HL-60 (cell line): ENCODE measurements around the gene TMEM63B.
"Not testable (repeated sequence)": the region's sequence is repeated elsewhere in the genome, so short reads cannot be mapped to it uniquely, and the experiment has no call there.

Experiments
- DNase-seq, 2 experiments: peaks; one replicate each; pipeline ENCODE4 v3.0.0-alpha.2; 2010 to 2020; ENCODE audit warnings: low read depth in 1 of 2, low spot score in 1 of 2
- H3K27ac ChIP-seq: fragments of 250-450 bp; sonication (Bioruptor Pico); replicated peaks from 2 replicates; pipeline ENCODE4 v1.5.1; 2020; ENCODE audit warnings: mild to moderate bottlenecking, moderate library complexity
- H3K27me3 ChIP-seq: fragments of 250-450 bp; sonication (Bioruptor Pico); 2 replicates; pipeline ENCODE4 v1.5.1; 2021; ENCODE audit warnings: mild to moderate bottlenecking, moderate library complexity; ENCODE audit not compliant: insufficient read depth, poor library complexity, severe bottlenecking
- H3K4me3 ChIP-seq: replicated peaks from 2 replicates; pipeline ENCODE4 v1.5.1; 2011; ENCODE audit warnings: mild to moderate bottlenecking, control low read depth, low read length; ENCODE audit not compliant: insufficient read depth
- GABPA ChIP-seq: IDR thresholded peaks from 2 replicates; pipeline ENCODE4 v1.6.1; 2012; ENCODE audit warnings: low read depth
- POLR2AphosphoS5 ChIP-seq: IDR thresholded peaks from 2 replicates; pipeline ENCODE4 v1.6.1; 2012; ENCODE audit warnings: low read depth
- SPI1 ChIP-seq: IDR thresholded peaks from 2 replicates; pipeline ENCODE4 v1.6.1; 2012; ENCODE audit warnings: low read depth, mild to moderate bottlenecking, borderline replicate concordance
- TF ChIP-seq, protein P1 (sequence below): IDR thresholded peaks from one replicate; pipeline ENCODE4 v1.5.1; 2011; ENCODE audit warnings: low read length, control low read depth, inconsistent platforms; ENCODE audit not compliant: insufficient read depth
- TF ChIP-seq, protein P2 (sequence below): IDR thresholded peaks from 2 replicates; pipeline ENCODE4 v1.6.1; 2012; ENCODE audit warnings: low read depth; ENCODE audit not compliant: insufficient replicate concordance

Gene TMEM63B

DNA sequence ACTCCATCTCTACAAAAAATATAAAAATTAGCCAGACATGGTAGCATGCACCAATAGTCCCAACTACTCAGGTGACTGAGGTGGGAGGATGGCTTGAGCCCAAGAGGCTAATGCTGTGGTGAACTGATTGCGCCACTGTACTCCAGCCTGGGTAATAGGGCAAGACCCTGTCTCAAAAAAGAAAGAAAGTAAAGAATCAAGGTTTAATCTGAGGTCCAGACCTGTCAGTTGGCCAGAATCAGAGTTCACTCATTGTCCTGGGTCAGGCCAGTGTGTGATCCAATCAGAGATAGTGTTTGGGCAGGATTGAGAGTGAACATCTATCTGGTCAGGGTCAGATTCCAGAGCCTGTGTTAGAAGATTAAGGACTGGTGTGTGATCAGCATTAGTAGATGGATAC lies 15.5 kb downstream of the TMEM63B start:
- no peak overlapping the region for H3K27ac ChIP-seq
- no peaks in the 10 kb centered on the region for H3K27me3 ChIP-seq
- TF ChIP-seq GABPA (no peak), SPI1 (no peak), POLR2AphosphoS5 (no peak)
- TF ChIP-seq, protein P1, sequence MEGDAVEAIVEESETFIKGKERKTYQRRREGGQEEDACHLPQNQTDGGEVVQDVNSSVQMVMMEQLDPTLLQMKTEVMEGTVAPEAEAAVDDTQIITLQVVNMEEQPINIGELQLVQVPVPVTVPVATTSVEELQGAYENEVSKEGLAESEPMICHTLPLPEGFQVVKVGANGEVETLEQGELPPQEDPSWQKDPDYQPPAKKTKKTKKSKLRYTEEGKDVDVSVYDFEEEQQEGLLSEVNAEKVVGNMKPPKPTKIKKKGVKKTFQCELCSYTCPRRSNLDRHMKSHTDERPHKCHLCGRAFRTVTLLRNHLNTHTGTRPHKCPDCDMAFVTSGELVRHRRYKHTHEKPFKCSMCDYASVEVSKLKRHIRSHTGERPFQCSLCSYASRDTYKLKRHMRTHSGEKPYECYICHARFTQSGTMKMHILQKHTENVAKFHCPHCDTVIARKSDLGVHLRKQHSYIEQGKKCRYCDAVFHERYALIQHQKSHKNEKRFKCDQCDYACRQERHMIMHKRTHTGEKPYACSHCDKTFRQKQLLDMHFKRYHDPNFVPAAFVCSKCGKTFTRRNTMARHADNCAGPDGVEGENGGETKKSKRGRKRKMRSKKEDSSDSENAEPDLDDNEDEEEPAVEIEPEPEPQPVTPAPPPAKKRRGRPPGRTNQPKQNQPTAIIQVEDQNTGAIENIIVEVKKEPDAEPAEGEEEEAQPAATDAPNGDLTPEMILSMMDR: no peak
- TF ChIP-seq, protein P2, sequence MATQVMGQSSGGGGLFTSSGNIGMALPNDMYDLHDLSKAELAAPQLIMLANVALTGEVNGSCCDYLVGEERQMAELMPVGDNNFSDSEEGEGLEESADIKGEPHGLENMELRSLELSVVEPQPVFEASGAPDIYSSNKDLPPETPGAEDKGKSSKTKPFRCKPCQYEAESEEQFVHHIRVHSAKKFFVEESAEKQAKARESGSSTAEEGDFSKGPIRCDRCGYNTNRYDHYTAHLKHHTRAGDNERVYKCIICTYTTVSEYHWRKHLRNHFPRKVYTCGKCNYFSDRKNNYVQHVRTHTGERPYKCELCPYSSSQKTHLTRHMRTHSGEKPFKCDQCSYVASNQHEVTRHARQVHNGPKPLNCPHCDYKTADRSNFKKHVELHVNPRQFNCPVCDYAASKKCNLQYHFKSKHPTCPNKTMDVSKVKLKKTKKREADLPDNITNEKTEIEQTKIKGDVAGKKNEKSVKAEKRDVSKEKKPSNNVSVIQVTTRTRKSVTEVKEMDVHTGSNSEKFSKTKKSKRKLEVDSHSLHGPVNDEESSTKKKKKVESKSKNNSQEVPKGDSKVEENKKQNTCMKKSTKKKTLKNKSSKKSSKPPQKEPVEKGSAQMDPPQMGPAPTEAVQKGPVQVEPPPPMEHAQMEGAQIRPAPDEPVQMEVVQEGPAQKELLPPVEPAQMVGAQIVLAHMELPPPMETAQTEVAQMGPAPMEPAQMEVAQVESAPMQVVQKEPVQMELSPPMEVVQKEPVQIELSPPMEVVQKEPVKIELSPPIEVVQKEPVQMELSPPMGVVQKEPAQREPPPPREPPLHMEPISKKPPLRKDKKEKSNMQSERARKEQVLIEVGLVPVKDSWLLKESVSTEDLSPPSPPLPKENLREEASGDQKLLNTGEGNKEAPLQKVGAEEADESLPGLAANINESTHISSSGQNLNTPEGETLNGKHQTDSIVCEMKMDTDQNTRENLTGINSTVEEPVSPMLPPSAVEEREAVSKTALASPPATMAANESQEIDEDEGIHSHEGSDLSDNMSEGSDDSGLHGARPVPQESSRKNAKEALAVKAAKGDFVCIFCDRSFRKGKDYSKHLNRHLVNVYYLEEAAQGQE: no peak
- H3K4me3 ChIP-seq: no peak overlapping the region
- DNase-seq: no peak

DNA sequence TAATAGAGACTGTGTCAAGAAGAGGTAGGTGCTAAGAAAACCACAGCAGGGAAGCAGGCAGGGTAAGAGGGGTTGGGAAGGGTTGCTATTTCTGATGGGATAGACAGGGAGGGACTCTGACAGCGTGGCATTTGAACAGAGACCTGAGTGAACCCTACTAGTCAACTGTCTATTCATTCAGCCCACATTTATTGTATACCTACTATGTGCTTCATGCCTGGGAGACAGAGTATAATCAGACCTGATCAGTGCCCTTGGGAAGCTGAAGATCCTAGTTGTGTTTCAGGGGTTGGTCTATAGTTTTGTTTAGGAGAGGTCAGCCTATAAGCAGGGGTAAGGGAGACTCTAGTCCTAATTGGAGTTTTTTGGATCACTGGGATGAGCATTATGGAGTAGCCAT lies 16.4 kb downstream of the TMEM63B start:
- DNase-seq: no peak
- no peaks in the 10 kb centered on the region for H3K27me3 ChIP-seq
- no peak overlapping the region for H3K27ac ChIP-seq
- no peak overlapping the region for H3K4me3 ChIP-seq
- TF ChIP-seq POLR2AphosphoS5 (no peak), GABPA (no peak), SPI1 (no peak)
- TF ChIP-seq, protein P2: no peak
- TF ChIP-seq, protein P1: no peak

DNA sequence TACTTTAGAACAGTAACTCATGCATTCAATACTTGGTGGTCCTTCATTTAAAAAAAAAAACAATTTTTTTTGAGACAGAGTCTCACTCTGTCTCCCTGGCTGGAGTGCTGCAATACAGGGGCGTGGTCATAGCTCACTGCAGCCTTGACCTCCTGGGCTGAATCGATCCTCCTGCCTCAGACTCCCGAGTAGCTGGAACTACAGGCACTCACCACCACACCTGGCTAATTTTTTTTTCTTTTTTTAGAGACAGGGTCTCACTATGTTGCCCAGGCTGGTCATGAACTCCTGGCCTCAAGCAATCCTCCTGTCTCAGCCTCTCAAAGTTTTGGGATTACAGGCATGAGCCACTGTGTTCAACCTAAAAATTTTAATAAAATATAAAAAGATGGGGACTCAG lies 17.2 kb downstream of the TMEM63B start:
- DNase-seq, H3K27ac ChIP-seq, H3K27me3 ChIP-seq, H3K4me3 ChIP-seq: not testable (repeated sequence)

DNA sequence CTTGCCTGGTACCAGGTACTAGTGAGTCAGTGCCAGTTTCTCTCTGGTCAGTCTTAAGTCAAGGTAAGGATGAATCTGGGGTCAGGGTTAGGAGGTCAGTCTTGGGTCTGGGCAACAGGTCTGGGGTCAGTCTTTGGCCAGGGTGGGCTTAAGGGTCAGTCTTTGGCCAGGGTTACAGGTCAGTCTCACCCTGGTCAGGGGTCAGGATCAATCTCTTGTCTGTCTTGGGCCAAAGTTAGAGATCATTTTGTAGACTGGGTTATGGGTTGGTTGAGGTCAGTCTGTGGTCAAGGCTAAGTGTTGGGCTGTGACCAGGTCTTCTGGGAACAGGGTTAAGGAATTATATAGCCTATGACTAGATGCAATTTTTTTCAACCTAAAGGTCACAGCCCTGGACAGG lies 18.5 kb downstream of the TMEM63B start:
- TF ChIP-seq POLR2AphosphoS5 (no peak), SPI1 (no peak), GABPA (no peak)
- TF ChIP-seq, protein P1: no peak
- no peak for DNase-seq
- Histone ChIP-seq H3K4me3 (no peak overlapping the region), H3K27me3 (no peaks in the 10 kb centered on the region), H3K27ac (no peak overlapping the region)
